CD4-positive, alpha-beta T cell (primary cell): ENCODE measurements around the gene CD82. TPM values are rescaled to one million over a fixed set of nuclear protein-coding genes. Genes with fewer than 3 reads are reported as not detected.
A peak's percentile ranks its signal among the peaks of the same experiment; 100 is the strongest.

Source experiments
- ATAC-seq: fragments of 200-7000 bp; cut with Tn5 transposase; one replicate; pipeline ENCODE4 v1.10.0; 2022; ENCODE audit warnings: mild to moderate bottlenecking; ENCODE audit not compliant: poor library complexity
- CTCF ChIA-PET: fragments of 350-600 bp; sonication (Branson Sonifier 250); formaldehyde crosslinking; loops from one replicate; lab custom pipeline; 2021; ENCODE audit warnings: antibody characterized with exemption, inconsistent platforms; lab: Charles Lee
- POLR2A ChIA-PET: fragments of 350-600 bp; sonication (Branson Sonifier 250); formaldehyde crosslinking; loops from one replicate; lab custom pipeline; 2021; ENCODE audit warnings: antibody characterized with exemption, inconsistent platforms; lab: Charles Lee
- DNase-seq, 14 experiments: peaks; one replicate each; pipeline ENCODE4 v3.0.0-alpha.2; 2013 to 2020; ENCODE audit warnings: mixed read lengths in 2 of 14
- H3K27ac ChIP-seq, 2 donors: one replicate each; pipeline versions ENCODE4 v1.5.1 to v1.7.0; 2013; ENCODE audit warnings: low read length in 2 of 2, low read depth in 1 of 2, mild to moderate bottlenecking in 1 of 2
- H3K27me3 ChIP-seq, 2 experiments: 1 replicate in 1 of 2; 2 replicates in 1 of 2; pipeline versions ENCODE4 v1.6.1 to v1.7.0; 2013; ENCODE audit warnings: low read length in 2 of 2, control low read depth in 1 of 2, mild to moderate bottlenecking in 1 of 2, moderate library complexity in 1 of 2; ENCODE audit not compliant: insufficient read depth in 2 of 2, control insufficient read depth in 1 of 2
- H3K36me3 ChIP-seq: one replicate; pipeline ENCODE4 v1.6.1; 2013; ENCODE audit warnings: low read length, control low read depth; ENCODE audit not compliant: insufficient read depth
- H3K4me1 ChIP-seq: one replicate; pipeline ENCODE4 v1.6.1; 2013; ENCODE audit warnings: low read length, control low read depth; ENCODE audit not compliant: insufficient read depth
- H3K4me3 ChIP-seq: one replicate; pipeline ENCODE4 v1.5.1; 2013; ENCODE audit warnings: mild to moderate bottlenecking, low read length, moderate library complexity
- H3K9me3 ChIP-seq, 2 experiments: 1 replicate in 1 of 2; 2 replicates in 1 of 2; pipeline versions ENCODE4 v1.6.1 to v1.7.0; 2013; ENCODE audit warnings: low read length in 2 of 2, mild to moderate bottlenecking in 2 of 2, control low read depth in 1 of 2, moderate library complexity in 1 of 2; ENCODE audit not compliant: control insufficient read depth in 1 of 2, insufficient read depth in 1 of 2
- H3K27ac Mint-ChIP-seq: one replicate; pipeline ENCODE4 v1.8.0; 2020; ENCODE audit warnings: mixed read lengths
- H3K27me3 Mint-ChIP-seq: one replicate; pipeline ENCODE4 v1.8.0; 2021; ENCODE audit warnings: mixed read lengths
- H3K36me3 Mint-ChIP-seq: one replicate; pipeline ENCODE4 v1.8.0; 2021; ENCODE audit warnings: low read depth, mixed read lengths
- H3K4me1 Mint-ChIP-seq: one replicate; pipeline ENCODE4 v1.8.0; 2021; ENCODE audit warnings: low read depth, mixed read lengths
- H3K4me3 Mint-ChIP-seq: one replicate; pipeline ENCODE4 v1.8.0; 2020; ENCODE audit warnings: mild to moderate bottlenecking, mixed read lengths
- H3K9me3 Mint-ChIP-seq: one replicate; pipeline ENCODE4 v1.8.0; 2020; ENCODE audit warnings: mixed read lengths
- CTCF ChIP-seq: fragments of 200-600 bp; IDR thresholded peaks from one replicate; pipeline ENCODE4 v1.8.0; 2022; ENCODE audit warnings: antibody characterized with exemption, mild to moderate bottlenecking
- intact Hi-C, 2 experiments: fragments of 100-400 bp; cut with DNase I in 1 of 2; cut with micrococcal nuclease in 1 of 2; formaldehyde crosslinking; loops; one replicate each; pipeline versions ENCODE4 v1.15.1 to v1.9.0; 2023 to 2025; cut with DNase I, micrococcal nuclease
- total RNA-seq, 174 experiments: library from RNA in 2 of 174; stranded (reverse) in 2 of 174; gene quantifications; one replicate each; pipeline ENCODE4 v1.2.3 and lab custom pipeline; 2021 to 2026

Gene CD82
- total RNA-seq, 2 experiments from 2014 or later: 33.8 to 37.3 TPM

GRCh38 chr11:44575288-44575672 lies 9.8 kb downstream of the CD82 start:
- no peak overlapping the region for H3K4me3 ChIP-seq
- peak overlapping the region; percentile 72 for H3K4me3 Mint-ChIP-seq
- TF ChIP-seq CTCF: no peak
- H3K27me3 ChIP-seq: no peaks in the 10 kb centered on the region
- peaks cover 12% of the 10 kb centered on the region for H3K36me3 Mint-ChIP-seq
- peaks cover 99% of the 10 kb centered on the region for H3K4me1 ChIP-seq
- ATAC-seq (no peak), DNase-seq (peak in 2 of 14 experiments; percentile 32 to 50)
- H3K4me1 Mint-ChIP-seq: peaks cover 94% of the 10 kb centered on the region
- no peaks in the 10 kb centered on the region for H3K9me3 ChIP-seq
- POLR2A ChIA-PET: interaction anchor here (0.8 to 7.0 kb wide), 5 partner anchors 11 to 37 kb away, joined by 3 to 54 read pairs (median 6); partner anchors contain the start of gene CD82
- H3K27me3 Mint-ChIP-seq: no peaks in the 10 kb centered on the region
- H3K36me3 ChIP-seq: peaks cover 10% of the 10 kb centered on the region
- H3K9me3 Mint-ChIP-seq: no peaks in the 10 kb centered on the region
- CTCF ChIA-PET: no interaction called here
- H3K27ac ChIP-seq: no peak overlapping the region
- intact Hi-C loops: no loop called here
- H3K27ac Mint-ChIP-seq: peak overlapping the region; percentile 67

DNA sequence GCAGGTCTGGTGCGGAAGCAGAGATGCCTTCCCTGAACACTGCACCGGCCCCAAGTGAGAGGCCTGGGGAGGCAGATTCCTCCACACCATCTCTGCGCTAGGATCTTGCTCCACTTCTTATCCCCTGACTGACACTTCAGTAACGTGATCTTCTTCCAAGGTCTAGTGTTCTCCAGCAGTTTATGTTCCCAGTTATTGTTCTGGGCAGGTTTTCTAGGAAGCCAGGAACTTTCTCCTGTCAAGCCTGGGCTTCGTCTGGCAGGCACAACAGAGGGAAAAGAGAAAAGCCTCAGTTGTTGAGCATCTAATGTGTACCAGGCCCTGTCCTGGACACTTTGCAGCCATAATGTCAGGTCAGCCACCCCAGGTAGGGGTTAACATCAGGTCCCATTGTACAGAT lies 10.5 kb downstream of the CD82 start:
- no peaks in the 10 kb centered on the region for H3K9me3 ChIP-seq
- peaks cover 93% of the 10 kb centered on the region for H3K4me1 Mint-ChIP-seq
- peak overlapping the region; percentile 70 for H3K27ac Mint-ChIP-seq
- H3K9me3 Mint-ChIP-seq: no peaks in the 10 kb centered on the region
- H3K27ac ChIP-seq: no peak overlapping the region
- peak overlapping the region; percentile 47 for H3K4me3 Mint-ChIP-seq
- ChIA-PET CTCF (no interaction called here), POLR2A (interaction anchor here (1.2 to 2.8 kb wide), 2 partner anchors 11 to 36 kb away, joined by 4 to 19 read pairs; partner anchors contain the start of gene CD82)
- no peak for TF ChIP-seq CTCF
- H3K4me3 ChIP-seq: no peak overlapping the region
- H3K4me1 ChIP-seq: peaks cover 99% of the 10 kb centered on the region
- peaks cover 12% of the 10 kb centered on the region for H3K36me3 Mint-ChIP-seq
- ATAC-seq: no peak
- no peaks in the 10 kb centered on the region for H3K27me3 ChIP-seq
- no peak for DNase-seq
- no peaks in the 10 kb centered on the region for H3K27me3 Mint-ChIP-seq
- intact Hi-C loops: no loop called here
- peaks cover 7% of the 10 kb centered on the region for H3K36me3 ChIP-seq

DNA sequence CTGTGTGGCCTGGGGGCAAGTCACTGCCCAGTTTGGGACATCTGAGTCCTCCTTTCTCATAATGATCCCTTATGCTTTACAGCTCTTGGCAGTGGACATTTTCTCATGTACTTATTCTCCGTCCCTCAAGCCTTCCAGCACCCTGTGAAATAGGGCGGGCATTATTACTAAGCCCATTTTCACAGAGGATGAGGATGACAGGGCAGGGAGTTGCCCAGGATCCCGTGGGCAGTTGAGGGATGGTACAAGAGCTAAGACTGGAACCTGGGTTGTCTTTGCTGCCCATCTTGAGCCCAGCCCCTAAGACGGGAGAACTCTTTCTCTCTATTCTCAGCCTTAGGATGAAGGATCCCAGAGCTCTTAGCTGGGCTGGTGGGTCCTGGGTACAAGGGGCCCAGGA lies 11.2 kb downstream of the CD82 start:
- no peak for DNase-seq
- Histone ChIP-seq H3K36me3 (peaks cover 12% of the 10 kb centered on the region), H3K27me3 (no peaks in the 10 kb centered on the region), H3K9me3 (no peaks in the 10 kb centered on the region), H3K4me3 (no peak overlapping the region), H3K27ac (no peak overlapping the region), H3K4me1 (peaks cover 99% of the 10 kb centered on the region)
- no peak overlapping the region for H3K4me3 Mint-ChIP-seq
- no peak overlapping the region for H3K27ac Mint-ChIP-seq
- H3K4me1 Mint-ChIP-seq: peaks cover 86% of the 10 kb centered on the region
- peaks cover 12% of the 10 kb centered on the region for H3K36me3 Mint-ChIP-seq
- POLR2A ChIA-PET: interaction anchor here (2.1 kb wide), 1 partner anchor 20 kb away, joined by 10 read pairs; no protein-coding TSS in a partner anchor
- CTCF ChIA-PET: no interaction called here
- intact Hi-C loops: no loop called here
- no peaks in the 10 kb centered on the region for H3K27me3 Mint-ChIP-seq
- no peak for ATAC-seq
- H3K9me3 Mint-ChIP-seq: no peaks in the 10 kb centered on the region
- no peak for TF ChIP-seq CTCF
